ENCODE data around the gene DSCAML1.
"Not testable (repeated sequence)": the region's sequence is repeated elsewhere in the genome, so short reads cannot be mapped to it uniquely, and the experiment has no call there.

The DSCAML1 gene

DNA sequence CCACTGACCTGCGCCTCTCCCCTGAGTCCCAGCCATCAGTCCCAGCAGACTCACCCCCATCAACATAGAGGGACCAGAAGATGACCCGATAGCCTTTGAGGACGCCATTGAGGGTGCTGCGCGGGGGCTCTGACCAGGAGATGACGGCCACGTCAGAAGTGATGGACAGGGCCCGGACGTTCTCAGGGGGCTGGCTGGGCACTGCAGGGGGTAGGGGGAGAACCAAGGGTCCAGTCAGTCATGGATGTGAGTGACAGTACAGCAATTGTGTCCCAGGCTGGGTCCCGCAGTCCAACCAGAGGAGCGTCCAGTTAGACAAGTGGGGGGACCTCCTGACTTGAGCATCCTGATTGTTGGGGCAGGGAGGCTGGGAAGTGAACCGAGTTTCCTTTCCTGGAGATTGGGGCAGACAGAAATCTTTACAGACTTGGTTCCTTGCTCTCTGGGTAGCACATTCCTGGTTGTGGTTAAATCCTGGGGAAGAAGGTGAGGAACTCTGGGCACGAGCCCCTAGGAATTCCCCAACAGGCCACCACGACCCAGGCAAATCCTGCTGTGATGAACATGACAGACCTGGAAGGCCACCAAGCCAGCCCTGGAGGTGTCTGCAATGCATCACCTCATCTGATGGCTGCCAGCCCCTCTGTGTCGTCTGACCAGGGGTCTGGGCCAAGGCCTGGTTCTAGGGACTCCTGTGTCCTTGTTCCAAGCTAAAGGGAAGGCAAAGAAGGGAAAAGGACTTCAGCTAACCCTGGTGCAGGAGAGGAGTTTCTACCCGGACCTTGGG lies 335.4 kb downstream of the DSCAML1 start:
- in situ Hi-C loops (cut with MboI; ENCODE audit: low sequenced_read_pairs) = no loop called here

DNA sequence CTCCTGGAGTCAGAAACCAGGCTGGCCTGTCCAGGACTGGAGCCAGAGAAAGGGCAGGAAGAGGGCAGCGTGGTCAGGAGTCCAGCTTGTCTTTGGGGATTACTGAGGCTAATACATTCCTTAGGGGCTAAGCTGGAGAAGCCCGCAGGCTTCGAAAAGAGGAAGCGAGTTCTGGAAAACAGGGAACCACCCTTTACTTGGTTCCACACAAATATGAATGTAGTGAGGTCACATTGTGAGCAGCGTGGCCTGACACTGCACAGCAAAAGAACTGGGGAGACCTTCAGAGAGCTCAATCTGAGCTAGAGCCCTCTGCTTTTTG lies 337.1 kb downstream of the DSCAML1 start:
- in situ Hi-C loops (cut with MboI; ENCODE audit: low sequenced_read_pairs) = no loop called here

DNA sequence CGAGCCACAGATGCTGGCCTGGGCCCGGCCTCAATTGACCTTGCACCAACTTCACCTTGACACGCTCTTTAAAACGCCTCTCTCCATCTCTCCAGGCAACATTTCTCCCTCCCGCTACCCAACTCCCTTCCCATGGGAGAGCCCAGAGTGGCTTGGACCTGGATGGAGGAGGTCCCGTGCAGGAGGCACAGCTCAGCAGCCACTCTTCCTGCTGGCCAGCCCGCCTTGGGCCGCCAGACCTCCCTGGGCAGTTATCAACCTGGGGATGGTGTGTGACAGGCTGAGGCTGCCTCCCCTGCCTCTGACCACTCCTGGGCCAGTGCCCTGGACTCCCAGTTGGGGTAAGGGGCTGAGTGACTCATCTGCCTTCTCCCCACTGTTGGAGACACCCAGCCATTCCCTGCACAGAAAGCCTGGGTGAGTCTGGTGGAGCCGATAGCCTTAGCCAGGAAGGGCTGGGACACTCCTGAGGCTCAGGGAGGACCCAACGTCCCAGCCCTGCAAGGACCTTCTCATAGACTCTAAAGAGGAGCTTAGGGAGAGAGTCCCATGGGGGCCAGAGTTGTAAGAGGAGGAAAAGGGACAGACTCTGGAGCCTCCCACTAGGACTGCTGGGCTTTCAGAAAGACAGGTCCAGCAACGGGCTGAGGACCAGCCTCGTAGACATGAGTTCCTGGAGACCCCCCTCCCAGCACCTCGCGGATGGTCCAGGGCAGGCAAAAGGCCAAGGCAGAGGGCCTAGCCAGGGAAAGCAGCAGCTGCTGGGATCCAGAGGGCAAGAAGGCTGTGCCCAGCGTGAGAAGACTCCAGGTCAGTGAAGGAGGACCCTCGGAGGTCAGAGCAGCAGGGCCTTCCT lies 337.7 kb downstream of the DSCAML1 start:
- in situ Hi-C loops (cut with MboI; ENCODE audit: low sequenced_read_pairs) = no loop called here

DNA sequence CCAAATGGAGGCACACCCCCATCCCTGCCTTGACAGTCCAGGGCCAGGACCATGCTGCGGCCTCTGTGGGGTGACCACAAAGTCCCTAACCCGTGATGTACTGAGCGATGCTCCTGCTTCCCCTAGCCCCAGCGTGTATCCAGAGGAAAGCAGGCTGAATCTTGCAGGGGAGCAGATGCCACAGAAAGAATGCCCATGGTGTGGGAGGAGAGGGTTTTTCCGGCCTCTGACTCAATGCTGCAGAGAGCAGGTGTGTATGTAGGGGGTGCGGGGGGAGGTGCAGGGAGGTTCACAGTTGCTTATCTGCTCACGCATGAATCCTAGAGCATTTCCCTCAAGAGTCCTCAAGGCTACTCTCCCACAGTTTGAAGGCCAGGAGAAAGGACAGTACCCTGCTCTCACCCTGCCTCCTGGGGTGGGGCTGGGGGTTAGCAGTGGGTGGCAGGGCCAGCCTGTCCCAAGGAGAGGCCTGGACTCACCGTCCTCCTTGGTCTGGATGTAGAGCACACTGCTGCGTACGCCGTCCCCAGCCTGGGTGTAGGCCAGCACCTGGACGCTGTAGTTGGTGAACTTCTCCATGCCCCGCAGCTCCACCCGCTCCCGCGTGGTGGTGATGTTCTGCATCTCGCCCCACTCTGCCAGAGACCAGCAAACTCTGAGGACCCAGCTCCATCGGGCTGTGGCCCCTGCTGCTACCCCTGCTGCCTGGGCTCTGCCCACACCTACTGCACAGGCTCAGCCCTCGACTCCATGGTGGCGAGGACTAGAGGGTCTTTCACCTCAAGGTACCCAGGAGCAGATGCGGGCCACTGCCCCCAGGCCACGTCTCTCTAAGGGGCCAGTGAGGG lies 338.5 kb downstream of the DSCAML1 start:
- in situ Hi-C loops (cut with MboI; ENCODE audit: low sequenced_read_pairs) = no loop called here

DNA sequence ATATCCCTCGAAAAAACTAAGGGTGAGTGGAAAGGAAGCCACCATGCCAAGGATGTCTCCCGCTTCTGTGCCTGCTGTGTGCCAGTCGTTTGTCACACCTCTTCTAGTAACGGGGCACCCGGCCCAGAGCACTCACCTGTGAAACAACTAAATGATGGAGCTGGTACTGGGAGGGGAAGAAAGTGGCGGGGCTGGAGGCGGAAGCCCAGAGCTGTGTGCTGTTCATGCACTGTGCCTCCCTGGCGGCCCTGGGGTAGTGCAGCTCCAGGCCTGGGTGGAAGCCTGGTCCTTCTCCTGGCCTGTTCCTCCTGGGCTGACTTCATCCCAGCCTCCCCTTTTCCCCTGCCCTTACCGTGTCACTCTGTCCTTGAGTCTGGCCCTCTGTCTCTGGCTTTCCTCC lies 339.2 kb downstream of the DSCAML1 start:
- in situ Hi-C loops (cut with MboI; ENCODE audit: low sequenced_read_pairs) = no loop called here

DNA sequence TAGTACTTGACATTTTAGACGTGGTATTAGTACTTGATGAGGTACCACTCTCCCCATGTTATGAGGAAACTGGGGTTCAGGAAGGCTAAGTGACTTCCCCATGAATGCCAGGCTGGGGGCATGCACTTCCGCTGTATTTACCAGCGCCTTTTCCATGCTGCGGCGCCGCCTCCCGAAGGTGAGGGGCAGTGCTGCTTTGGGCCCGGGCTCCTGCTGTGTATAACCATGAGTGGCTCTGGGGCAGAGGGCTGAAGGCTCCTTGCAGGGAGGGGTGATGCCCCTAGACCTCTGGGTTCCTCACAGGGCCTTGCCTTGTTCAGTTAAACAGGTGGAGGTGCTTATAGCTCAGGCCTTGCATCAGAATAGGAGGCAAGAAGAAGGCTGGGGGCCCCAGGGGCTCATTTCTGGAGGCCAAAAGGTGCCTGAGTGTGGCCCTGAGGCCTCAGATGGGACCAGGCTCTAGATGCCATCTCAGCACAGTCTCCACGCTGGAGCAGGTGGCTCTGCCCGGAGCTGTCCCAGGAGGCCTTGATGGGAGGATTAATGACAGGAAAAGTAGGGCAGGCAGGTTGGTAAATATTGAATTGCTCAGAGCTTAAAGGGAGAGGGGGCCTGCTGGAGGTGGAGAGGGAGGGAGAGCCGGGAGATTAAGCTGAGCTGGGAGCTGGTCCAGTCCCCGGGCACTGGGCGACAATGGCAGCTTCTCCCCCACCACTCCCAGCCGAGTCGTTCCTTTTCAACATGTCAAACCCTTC lies 339.8 kb downstream of the DSCAML1 start:
- in situ Hi-C loops (cut with MboI; ENCODE audit: low sequenced_read_pairs) = no loop called here

DNA sequence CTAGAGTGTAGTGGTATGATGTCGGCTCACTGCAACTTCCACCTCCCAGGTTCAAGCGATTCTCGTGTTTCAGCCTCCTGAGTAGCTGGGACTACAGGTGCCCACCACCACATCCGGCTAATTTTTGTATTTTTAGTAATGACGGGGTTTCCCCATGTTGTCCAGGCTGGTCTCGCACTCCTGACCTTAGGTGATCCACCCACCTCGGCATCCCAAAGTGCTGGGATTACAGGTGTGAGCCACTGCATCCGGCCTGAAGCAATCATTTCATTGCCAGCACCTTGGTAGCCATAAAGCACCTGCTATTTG lies 340.3 kb downstream of the DSCAML1 start:
- in situ Hi-C loops (cut with MboI; ENCODE audit: low sequenced_read_pairs) = not testable (repeated sequence)

DNA sequence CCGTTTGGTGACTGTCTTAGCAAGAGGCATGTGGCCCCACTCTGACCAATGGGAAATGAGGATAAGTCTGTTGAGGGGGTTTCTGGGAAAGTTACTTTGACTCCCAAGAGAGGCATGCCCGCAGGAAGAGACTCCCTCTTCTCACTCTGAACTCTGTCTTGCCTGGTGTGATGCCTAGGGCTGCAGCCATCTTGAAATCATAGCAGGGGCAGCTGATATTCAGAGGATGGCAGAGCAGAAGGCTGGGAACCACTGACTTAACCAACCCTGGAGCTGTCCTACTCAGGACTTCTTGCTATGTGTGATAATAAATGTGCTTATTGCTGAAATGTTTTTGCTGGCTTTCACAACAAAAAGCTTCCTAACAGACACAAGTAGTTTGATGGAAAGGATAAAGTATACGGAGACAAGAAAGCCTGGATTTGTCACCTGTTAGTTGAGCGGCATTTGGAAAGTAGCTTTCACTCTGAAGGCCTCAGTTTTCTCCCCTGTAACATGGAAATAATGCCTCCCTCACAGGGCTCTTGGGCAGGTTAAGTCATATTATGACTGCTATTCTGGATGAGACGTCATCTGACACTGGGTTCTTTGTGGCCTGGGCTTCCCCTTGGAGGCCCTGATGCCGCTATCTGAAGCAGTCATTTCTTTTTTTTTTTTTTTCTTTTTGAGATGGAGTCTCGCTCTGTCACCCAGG lies 340.8 kb downstream of the DSCAML1 start:
- in situ Hi-C loops (cut with MboI; ENCODE audit: low sequenced_read_pairs) = no loop called here

DNA sequence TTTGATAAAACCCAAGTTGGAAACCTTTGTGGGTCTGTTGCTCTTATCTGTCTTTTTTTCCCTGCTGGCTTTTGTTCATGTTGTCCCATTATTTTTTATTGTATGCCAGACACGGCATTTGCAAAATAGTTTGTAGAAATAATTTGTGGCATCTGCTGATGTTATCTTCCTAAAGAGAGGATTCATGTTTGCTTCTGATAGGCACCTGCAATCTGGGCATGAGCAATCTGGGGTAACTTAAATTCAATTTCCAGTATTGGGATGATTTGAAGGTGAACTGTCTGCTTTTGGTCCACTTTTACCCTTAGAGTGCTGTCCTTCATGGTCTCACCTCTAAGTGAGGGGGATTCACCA lies 342.5 kb downstream of the DSCAML1 start:
- in situ Hi-C loops (cut with MboI; ENCODE audit: low sequenced_read_pairs) = no loop called here

DNA sequence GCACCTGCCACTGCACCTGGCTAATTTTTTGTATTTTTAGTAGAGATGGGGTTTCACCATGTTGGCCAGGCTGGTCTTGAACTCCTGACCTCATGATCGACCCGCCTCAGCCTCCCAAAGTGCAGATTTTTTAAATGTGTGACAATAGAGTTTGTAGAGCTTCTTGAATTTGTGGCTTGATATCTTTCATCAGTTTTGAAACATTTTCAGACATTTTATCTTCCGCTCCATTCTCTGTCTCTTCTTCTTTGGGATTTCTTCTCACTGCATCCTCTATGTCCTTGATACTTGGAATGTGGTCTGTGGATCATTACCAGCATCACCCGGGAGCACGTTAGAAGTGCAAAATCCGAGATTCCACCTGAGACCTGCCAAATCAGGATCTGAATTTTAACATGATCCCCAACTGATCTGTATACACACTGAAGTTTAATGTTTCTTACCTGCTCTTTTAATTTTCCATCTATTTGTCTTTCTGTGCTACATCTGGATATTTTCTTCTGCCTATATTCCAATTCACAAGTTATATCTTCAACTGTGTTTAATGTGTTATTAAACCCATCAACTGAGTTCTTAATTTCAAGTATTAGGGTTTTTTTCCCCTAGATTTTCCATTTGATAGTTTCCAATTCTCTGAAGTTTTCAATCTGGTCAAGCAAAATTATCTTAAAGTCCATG lies 343.0 kb downstream of the DSCAML1 start:
- in situ Hi-C loops (cut with MboI; ENCODE audit: low sequenced_read_pairs) = no loop called here

DNA sequence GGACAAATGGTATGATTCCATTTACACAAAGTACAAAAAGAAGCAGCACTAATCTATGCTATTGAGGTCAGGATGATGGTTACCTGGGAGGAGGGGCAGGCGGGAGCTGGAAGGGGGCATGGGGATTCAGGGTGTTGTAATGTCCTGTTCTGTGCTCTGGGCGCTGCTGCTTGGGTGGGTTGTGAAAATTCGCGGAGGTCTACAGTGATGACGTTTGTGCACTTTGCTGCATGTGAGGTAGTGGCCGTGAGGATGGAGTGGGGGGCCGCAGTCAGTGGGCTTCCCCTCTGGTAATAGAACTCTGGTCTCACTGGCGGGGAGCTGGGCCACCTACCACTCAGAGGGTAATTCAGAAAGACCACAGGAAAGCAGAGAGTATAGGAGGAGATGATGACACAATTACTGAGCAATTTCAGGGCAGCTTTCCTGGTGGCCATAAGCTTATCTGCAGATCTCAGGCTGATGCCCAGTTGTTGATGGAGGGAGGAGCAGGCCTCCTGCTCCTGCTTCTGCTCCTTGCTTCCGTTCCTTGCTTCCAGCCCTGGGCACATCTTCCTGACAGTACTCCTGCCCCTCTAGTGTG lies 347.8 kb downstream of the DSCAML1 start:
- in situ Hi-C loops (cut with MboI; ENCODE audit: low sequenced_read_pairs) = no loop called here

DNA sequence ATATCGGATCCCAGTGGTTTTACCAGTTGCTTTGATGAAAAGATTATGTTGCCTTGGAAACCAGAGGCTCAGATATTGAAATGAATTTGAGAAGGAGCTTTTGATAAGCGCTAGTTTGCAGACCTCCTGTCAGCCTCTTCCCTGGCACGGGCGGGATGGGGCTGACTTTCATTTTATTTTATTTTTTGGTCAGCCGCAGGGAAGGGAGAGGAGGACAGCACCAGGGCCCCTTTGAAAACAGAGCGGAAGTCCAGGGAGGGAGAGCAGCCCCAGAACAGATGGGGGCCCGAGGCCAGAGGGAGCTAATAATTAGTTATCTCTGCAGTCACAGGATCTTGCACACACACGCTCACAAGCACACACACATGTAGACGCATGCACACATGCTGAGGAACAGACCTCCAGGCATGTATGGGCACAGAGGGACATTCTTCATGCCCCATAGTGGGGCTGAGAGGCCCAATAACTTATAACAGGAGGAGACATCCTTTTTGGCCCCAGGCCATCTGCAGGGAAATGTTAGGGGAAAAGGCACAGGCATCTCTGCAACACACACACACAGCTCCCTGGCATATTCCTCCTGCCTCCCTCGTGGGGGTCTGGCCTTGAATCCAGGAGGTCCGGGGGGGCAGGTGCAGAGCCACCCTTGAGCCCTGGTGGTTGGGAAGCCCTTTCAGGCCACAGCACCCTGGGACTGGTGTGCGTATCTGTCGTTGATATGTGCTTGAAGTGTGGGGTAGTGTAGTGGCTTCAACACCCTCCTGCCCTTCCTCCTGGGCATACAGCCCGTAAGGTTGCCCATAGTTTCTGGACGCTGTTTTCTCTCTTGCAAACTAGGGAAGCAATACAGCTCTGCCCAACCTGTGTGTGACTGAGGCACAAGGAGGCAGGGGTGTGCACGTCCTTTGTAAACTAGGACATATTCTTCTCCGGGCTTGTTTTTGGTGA lies 352.0 kb downstream of the DSCAML1 start:
- in situ Hi-C loops (cut with MboI; ENCODE audit: low sequenced_read_pairs) = no loop called here

DNA sequence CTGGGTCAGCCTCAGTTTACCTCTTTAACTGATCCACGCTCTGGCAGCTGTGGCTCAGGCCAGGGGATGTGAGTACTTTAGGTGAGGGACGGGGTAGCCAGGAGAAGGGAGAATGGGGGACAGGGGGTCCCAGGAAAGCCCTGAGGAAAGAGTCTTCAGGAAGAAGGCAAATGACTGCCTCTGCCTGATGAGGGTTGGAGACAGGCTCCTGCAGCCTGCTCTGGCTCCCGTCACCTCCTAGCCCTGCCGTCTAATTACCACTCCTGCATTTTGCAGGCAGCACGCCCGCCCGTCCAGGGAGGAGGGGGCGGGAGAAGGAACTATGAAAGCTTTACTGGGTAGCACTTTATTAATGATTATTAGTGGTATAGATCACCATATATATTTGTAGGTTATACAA lies 352.8 kb downstream of the DSCAML1 start:
- in situ Hi-C loops (cut with MboI; ENCODE audit: low sequenced_read_pairs) = no loop called here

DNA sequence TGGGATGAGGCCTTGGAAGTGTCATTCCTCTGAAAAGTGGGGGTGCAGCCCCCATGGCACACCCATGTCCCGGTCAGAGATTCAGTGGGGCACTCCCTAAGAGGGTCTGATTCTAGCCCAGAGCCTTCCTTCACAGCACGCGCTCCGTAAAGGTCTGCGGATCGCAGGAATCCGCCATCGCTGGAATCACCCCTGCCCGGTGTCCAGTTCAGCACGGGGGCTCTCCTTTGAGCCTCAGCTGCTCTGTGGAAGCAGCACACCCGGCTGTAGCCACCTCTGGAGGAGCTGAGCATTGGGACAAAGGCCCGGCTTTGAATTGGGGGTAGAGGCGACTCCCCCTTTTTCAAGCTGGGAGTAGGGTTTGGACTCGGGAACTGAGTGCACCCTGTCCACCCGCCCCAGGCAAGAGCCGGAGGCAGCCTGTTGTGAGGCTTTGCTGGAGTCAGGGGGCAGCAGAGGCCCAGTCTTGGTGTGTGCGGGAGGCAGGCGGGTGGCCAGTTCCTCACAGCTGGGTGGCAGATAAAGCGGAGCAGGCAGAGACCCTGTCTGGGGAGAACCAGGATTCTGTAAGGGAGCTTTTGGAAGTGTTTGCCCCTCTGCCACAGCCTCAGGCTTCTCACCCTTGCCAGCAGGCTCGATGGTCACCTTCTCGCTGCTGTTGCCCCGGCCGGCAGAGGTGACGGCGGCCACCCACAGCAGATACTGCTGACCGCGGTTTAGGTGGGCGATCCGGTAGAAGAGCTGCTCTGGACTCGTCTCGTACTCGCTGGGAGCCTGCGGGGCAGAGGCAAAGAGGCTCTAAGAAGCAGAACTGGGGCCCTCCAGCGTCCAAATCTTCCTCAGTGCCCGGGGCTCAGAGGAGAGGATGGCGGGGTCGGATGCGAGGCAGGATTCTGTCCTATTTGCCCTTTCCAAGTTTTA lies 353.5 kb downstream of the DSCAML1 start:
- in situ Hi-C loops (cut with MboI; ENCODE audit: low sequenced_read_pairs) = no loop called here

DNA sequence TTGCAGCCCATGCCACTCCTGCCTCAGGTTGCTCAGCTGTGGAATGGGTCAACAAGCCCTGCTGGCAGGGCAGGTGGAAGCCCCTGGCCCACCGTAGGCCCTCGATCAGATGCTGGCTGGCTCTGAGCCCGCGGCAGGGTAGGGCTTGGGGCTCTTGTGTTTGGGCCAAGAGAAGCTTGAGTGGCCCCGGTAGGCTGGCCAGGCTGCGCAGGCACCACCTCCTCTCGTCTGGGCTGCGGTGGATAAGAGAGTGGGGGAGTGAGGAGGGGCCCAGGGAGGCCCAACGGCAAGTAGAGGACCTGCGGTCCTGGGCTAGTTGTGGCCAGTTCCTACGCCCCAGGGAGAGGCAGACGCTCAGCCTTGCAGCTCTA lies 354.2 kb downstream of the DSCAML1 start:
- in situ Hi-C loops (cut with MboI; ENCODE audit: low sequenced_read_pairs) = no loop called here

DNA sequence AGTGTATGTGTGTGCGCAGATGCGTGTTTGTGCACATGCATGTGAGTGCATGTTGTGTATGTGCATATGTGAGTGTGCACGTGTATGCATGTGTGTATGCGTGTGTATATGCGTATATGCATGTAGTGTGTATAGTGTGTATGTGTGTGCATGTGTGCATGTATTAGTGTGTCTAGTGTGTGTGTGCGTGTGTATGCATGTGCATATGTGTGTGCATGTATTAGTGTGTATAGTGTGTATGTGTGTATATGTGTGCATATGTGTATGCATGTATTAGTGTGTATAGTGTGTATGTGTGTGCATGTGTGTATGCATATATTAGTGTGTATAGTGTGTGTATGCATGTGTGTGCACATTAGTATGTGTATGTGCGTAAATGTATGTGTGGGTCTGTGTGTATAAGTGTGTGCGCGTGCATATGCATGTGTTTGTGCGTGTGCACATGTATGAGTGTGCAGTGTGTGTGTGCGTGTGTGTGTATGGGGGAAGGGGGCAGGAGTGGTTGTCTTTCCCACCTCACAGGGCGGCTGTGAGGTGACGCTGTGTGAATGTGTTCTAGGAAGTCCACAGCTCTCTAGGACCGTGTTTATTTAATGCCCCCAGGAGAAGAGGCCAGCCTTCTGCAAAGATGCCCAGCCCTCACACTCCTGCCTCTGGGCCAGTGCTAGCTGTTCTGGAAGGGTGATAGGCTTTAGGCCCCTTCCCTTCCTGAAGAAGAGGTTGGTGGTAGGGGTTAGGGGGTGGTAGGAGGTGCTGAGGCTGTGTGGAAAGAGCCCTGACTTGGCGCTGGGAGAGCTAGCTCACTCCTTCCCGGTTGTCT lies 354.8 kb downstream of the DSCAML1 start:
- in situ Hi-C loops (cut with MboI; ENCODE audit: low sequenced_read_pairs) = no loop called here

Data from hTERT RPE-1 (cell line).